HEK293 (cell line): ENCODE data around the gene KRTCAP2.

ENCODE experiments used
- CTCF ChIA-PET: fragments of 350-600 bp; formaldehyde crosslinking; extraction: SDS; loops from one replicate; lab custom pipeline; 2021; ENCODE audit warnings: antibody characterized with exemption; lab: Yijun Ruan, JAX
- POLR2A ChIA-PET: fragments of 300-600 bp; formaldehyde crosslinking; extraction: SDS; loops from one replicate; lab custom pipeline; 2020; ENCODE audit warnings: antibody characterized with exemption, inconsistent platforms; lab: Yijun Ruan, JAX
- H3K27ac ChIP-seq: fragments of 200-500 bp; sonication (Bioruptor generic); 2 replicates; pipeline ENCODE4 v1.5.1; 2014; ENCODE audit warnings: low read depth, low read length, control low read depth, inconsistent platforms; ENCODE audit errors: extremely low read depth
- H3K36me3 ChIP-seq, 2 experiments: fragments of 200-500 bp in 1 of 2; sonication (Bioruptor generic) in 1 of 2; 1 replicate in 1 of 2; 2 replicates in 1 of 2; pipeline ENCODE4 v1.5.1; 2014 to 2017; ENCODE audit warnings: inconsistent platforms in 2 of 2, low read length in 2 of 2; ENCODE audit not compliant: control insufficient read depth in 2 of 2, insufficient read depth in 1 of 2
- H3K4me1 ChIP-seq: fragments of 200-500 bp; sonication (Bioruptor generic); 2 replicates; pipeline ENCODE4 v1.5.1; 2014; ENCODE audit warnings: mild to moderate bottlenecking, low read length, inconsistent platforms; ENCODE audit not compliant: control insufficient read depth, insufficient read depth
- H3K4me3 ChIP-seq: 2 replicates; pipeline ENCODE4 v1.5.1; 2011; ENCODE audit warnings: low read depth, mild to moderate bottlenecking, control low read depth, low read length, moderate library complexity
- H3K9me3 ChIP-seq: fragments of 200-500 bp; sonication (Bioruptor generic); 2 replicates; pipeline ENCODE4 v1.5.1; 2014; ENCODE audit warnings: low read depth, low read length, inconsistent platforms; ENCODE audit not compliant: control insufficient read depth, insufficient read depth
- FEZF1 ChIP-seq: fragments of 450-650 bp; formaldehyde crosslinking; IDR thresholded peaks from 2 replicates; pipeline ENCODE4 v1.5.1; 2016; ENCODE audit warnings: missing biosample characterization, missing genetic modification characterization
- GFI1B ChIP-seq: fragments of 450-650 bp; formaldehyde crosslinking; IDR thresholded peaks from 2 replicates; pipeline ENCODE4 v1.5.1; 2016; ENCODE audit warnings: missing biosample characterization, missing genetic modification characterization
- GLIS1 ChIP-seq: fragments of 450-650 bp; formaldehyde crosslinking; IDR thresholded peaks from 2 replicates; pipeline ENCODE4 v1.5.1; 2016; ENCODE audit warnings: missing biosample characterization, missing genetic modification characterization
- KLF16 ChIP-seq: fragments of 450-650 bp; formaldehyde crosslinking; IDR thresholded peaks from 2 replicates; pipeline ENCODE4 v1.5.1; 2017; ENCODE audit warnings: missing biosample characterization, missing genetic modification characterization
- RBAK ChIP-seq: fragments of 450-650 bp; formaldehyde crosslinking; IDR thresholded peaks from 2 replicates; pipeline ENCODE4 v1.5.1; 2016; ENCODE audit warnings: missing biosample characterization, missing genetic modification characterization
- SCRT1 ChIP-seq: fragments of 450-650 bp; formaldehyde crosslinking; IDR thresholded peaks from 2 replicates; pipeline ENCODE4 v1.5.1; 2016; ENCODE audit warnings: missing biosample characterization, missing genetic modification characterization, borderline replicate concordance
- SP2 ChIP-seq: fragments of 450-650 bp; formaldehyde crosslinking; IDR thresholded peaks from 2 replicates; pipeline ENCODE4 v1.5.1; 2016; ENCODE audit warnings: missing biosample characterization, missing genetic modification characterization
- SP7 ChIP-seq: fragments of 450-650 bp; formaldehyde crosslinking; IDR thresholded peaks from 2 replicates; pipeline ENCODE4 v1.5.1; 2016; ENCODE audit warnings: missing biosample characterization, missing genetic modification characterization
- ZBTB1 ChIP-seq: fragments of 450-650 bp; formaldehyde crosslinking; IDR thresholded peaks from 2 replicates; pipeline ENCODE4 v1.5.1; 2016; ENCODE audit warnings: missing biosample characterization, missing genetic modification characterization
- ZBTB21 ChIP-seq: fragments of 450-650 bp; formaldehyde crosslinking; IDR thresholded peaks from 2 replicates; pipeline ENCODE4 v1.5.1; 2017; ENCODE audit warnings: missing biosample characterization, missing genetic modification characterization
- ZBTB48 ChIP-seq: fragments of 450-650 bp; formaldehyde crosslinking; IDR thresholded peaks from 2 replicates; pipeline ENCODE4 v1.5.1; 2016; ENCODE audit warnings: missing biosample characterization, missing genetic modification characterization
- ZNF112 ChIP-seq: fragments of 450-650 bp; formaldehyde crosslinking; IDR thresholded peaks from 2 replicates; pipeline ENCODE4 v1.5.0; 2017; ENCODE audit warnings: missing biosample characterization, missing genetic modification characterization
- ZNF140 ChIP-seq: fragments of 450-650 bp; formaldehyde crosslinking; IDR thresholded peaks from 2 replicates; pipeline ENCODE4 v1.5.1; 2016; ENCODE audit warnings: missing biosample characterization, missing genetic modification characterization
- ZNF157 ChIP-seq: fragments of 450-650 bp; formaldehyde crosslinking; IDR thresholded peaks from 2 replicates; pipeline ENCODE4 v1.5.1; 2016; ENCODE audit warnings: missing biosample characterization, missing genetic modification characterization
- ZNF16 ChIP-seq: fragments of 450-650 bp; formaldehyde crosslinking; IDR thresholded peaks from 2 replicates; pipeline ENCODE4 v1.5.1; 2016; ENCODE audit warnings: low read depth, missing biosample characterization, missing genetic modification characterization
- ZNF18 ChIP-seq: fragments of 450-650 bp; formaldehyde crosslinking; IDR thresholded peaks from 2 replicates; pipeline ENCODE4 v1.5.1; 2016; ENCODE audit warnings: missing biosample characterization, missing genetic modification characterization
- ZNF19 ChIP-seq: fragments of 450-650 bp; formaldehyde crosslinking; IDR thresholded peaks from 2 replicates; pipeline ENCODE4; 2016; ENCODE audit warnings: missing biosample characterization, missing genetic modification characterization, low read depth
- ZNF274 ChIP-seq, 2 experiments: fragments of 200-500 bp in 1 of 2; fragments of 450-650 bp in 1 of 2; sonication (Bioruptor generic) in 1 of 2; formaldehyde crosslinking in 1 of 2; IDR thresholded peaks; 2 replicates each; pipeline versions ENCODE4 v1.5.1 to v1.6.1; 2014 to 2016; ENCODE audit warnings: borderline replicate concordance in 1 of 2, inconsistent platforms in 1 of 2, low read length in 1 of 2, missing biosample characterization in 1 of 2, missing genetic modification characterization in 1 of 2
- ZNF302 ChIP-seq: fragments of 450-650 bp; formaldehyde crosslinking; IDR thresholded peaks from 2 replicates; pipeline ENCODE4 v1.5.1; 2016; ENCODE audit warnings: missing biosample characterization, missing genetic modification characterization, low read depth
- ZNF350 ChIP-seq: fragments of 450-650 bp; formaldehyde crosslinking; IDR thresholded peaks from 2 replicates; pipeline ENCODE4 v1.5.0; 2017; ENCODE audit warnings: missing biosample characterization, mild to moderate bottlenecking, missing genetic modification characterization
- ZNF394 ChIP-seq: fragments of 450-650 bp; formaldehyde crosslinking; IDR thresholded peaks from 2 replicates; pipeline ENCODE4 v1.5.1; 2016; ENCODE audit warnings: missing biosample characterization, missing genetic modification characterization, mild to moderate bottlenecking, moderate library complexity, borderline replicate concordance
- ZNF433 ChIP-seq: fragments of 450-650 bp; formaldehyde crosslinking; IDR thresholded peaks from 2 replicates; pipeline ENCODE4 v1.5.1; 2016; ENCODE audit warnings: missing biosample characterization, missing genetic modification characterization, low read depth
- ZNF48 ChIP-seq: fragments of 450-650 bp; formaldehyde crosslinking; IDR thresholded peaks from 2 replicates; pipeline ENCODE4 v1.5.1; 2016; ENCODE audit warnings: missing biosample characterization, missing genetic modification characterization
- ZNF510 ChIP-seq: fragments of 450-650 bp; formaldehyde crosslinking; IDR thresholded peaks from 2 replicates; pipeline ENCODE4 v1.5.1; 2018; ENCODE audit warnings: mild to moderate bottlenecking, missing genetic modification characterization, missing biosample characterization; ENCODE audit not compliant: insufficient replicate concordance
- ZNF530 ChIP-seq: fragments of 450-650 bp; formaldehyde crosslinking; IDR thresholded peaks from 2 replicates; pipeline ENCODE4 v1.5.1; 2016; ENCODE audit warnings: low read depth, missing biosample characterization, missing genetic modification characterization
- ZNF548 ChIP-seq: fragments of 450-650 bp; formaldehyde crosslinking; IDR thresholded peaks from 2 replicates; pipeline ENCODE4 v1.5.1; 2016; ENCODE audit warnings: missing biosample characterization, missing genetic modification characterization
- ZNF560 ChIP-seq: fragments of 450-650 bp; formaldehyde crosslinking; IDR thresholded peaks from 2 replicates; pipeline ENCODE4 v1.5.1; 2017; ENCODE audit warnings: missing biosample characterization, missing genetic modification characterization, borderline replicate concordance
- ZNF561 ChIP-seq: fragments of 450-650 bp; IDR thresholded peaks from 2 replicates; pipeline ENCODE4 v1.5.1; 2018; ENCODE audit warnings: missing biosample characterization, missing genetic modification characterization, borderline replicate concordance
- ZNF610 ChIP-seq: fragments of 450-650 bp; formaldehyde crosslinking; IDR thresholded peaks from 2 replicates; pipeline ENCODE4 v1.5.1; 2016; ENCODE audit warnings: missing biosample characterization, missing genetic modification characterization, borderline replicate concordance
- ZNF624 ChIP-seq: fragments of 450-650 bp; formaldehyde crosslinking; IDR thresholded peaks from 2 replicates; pipeline ENCODE4 v1.5.1; 2017; ENCODE audit warnings: missing biosample characterization, missing genetic modification characterization
- ZNF654 ChIP-seq: fragments of 450-650 bp; formaldehyde crosslinking; IDR thresholded peaks from 2 replicates; pipeline ENCODE4 v1.5.1; 2016; ENCODE audit warnings: low read depth, missing biosample characterization, missing genetic modification characterization
- ZNF692 ChIP-seq: fragments of 450-650 bp; formaldehyde crosslinking; IDR thresholded peaks from 2 replicates; pipeline ENCODE4 v1.5.1; 2016; ENCODE audit warnings: missing biosample characterization, missing genetic modification characterization
- ZNF707 ChIP-seq: fragments of 450-650 bp; formaldehyde crosslinking; IDR thresholded peaks from 2 replicates; pipeline ENCODE4 v1.5.1; 2016; ENCODE audit warnings: missing biosample characterization, missing genetic modification characterization
- ZNF747 ChIP-seq: fragments of 450-650 bp; formaldehyde crosslinking; IDR thresholded peaks from 2 replicates; pipeline ENCODE4 v1.5.1; 2016; ENCODE audit warnings: missing biosample characterization, missing genetic modification characterization
- ZNF768 ChIP-seq: fragments of 450-650 bp; formaldehyde crosslinking; IDR thresholded peaks from 2 replicates; pipeline ENCODE4 v1.5.1; 2018; ENCODE audit warnings: missing biosample characterization, mild to moderate bottlenecking, missing genetic modification characterization
- ZNF837 ChIP-seq: fragments of 450-650 bp; formaldehyde crosslinking; IDR thresholded peaks from 2 replicates; pipeline ENCODE4 v1.5.1; 2016; ENCODE audit warnings: missing biosample characterization, missing genetic modification characterization
- ZNF843 ChIP-seq: fragments of 450-650 bp; formaldehyde crosslinking; IDR thresholded peaks from 2 replicates; pipeline ENCODE4 v1.5.1; 2016; ENCODE audit warnings: missing biosample characterization, missing genetic modification characterization

Gene KRTCAP2

GRCh38 chr1:155208541-155209311 is 35.6 kb upstream of the KRTCAP2 start, which contains the start of gene MTX1:
Gene MTX1 (plus strand): TSS chr1:155208695. CDS start chr1:155208805, 110 bp downstream.
- ChIA-PET POLR2A (interaction anchor here (0.5 to 1.8 kb wide), 8 partner anchors 8 to 589 kb away, joined by 3 to 7 read pairs (median 4); partner anchors contain the start of genes FDPS and KRTCAP2), CTCF (interaction anchor here (0.6 to 3.6 kb wide), 8 partner anchors 15 to 115 kb away, joined by 3 to 28 read pairs (median 14); partner anchors contain the start of genes KRTCAP2 and TRIM46)
- Histone ChIP-seq H3K27ac (peak within 1 kb of the TSS; percentile 86; the same call in 1 of the 2 replicates), H3K4me1 (peaks cover 4% of the 10 kb centered on the region), H3K9me3 (no peaks in the 10 kb centered on the region), H3K36me3 (peaks cover 0 to 23% of the 10 kb centered on the region in 2 experiments; a peak in 1 of 3 replicates), H3K4me3 (peak within 1 kb of the TSS; percentile 98)
- TF ChIP-seq ZNF302 (tag by site-specific recombination): no peak
- no peak for TF ChIP-seq ZNF837 (tag by site-specific recombination)
- no peak for TF ChIP-seq ZNF560 (tag by site-specific recombination)
- no peak for TF ChIP-seq SCRT1 (tag by site-specific recombination)
- no peak for TF ChIP-seq FEZF1
- no peak for TF ChIP-seq ZNF19
- no peak for TF ChIP-seq ZNF157
- TF ChIP-seq ZNF433 (tag by site-specific recombination): no peak
- TF ChIP-seq ZNF692 (tag by site-specific recombination): peak; percentile 75; the same call in 1 of the 2 replicates
- no peak for TF ChIP-seq ZBTB1 (tag by site-specific recombination)
- TF ChIP-seq ZNF394 (tag by site-specific recombination): no peak; the same call in 1 of the 2 replicates
- no peak for TF ChIP-seq ZNF112 (tag by site-specific recombination)
- TF ChIP-seq ZNF610 (tag by site-specific recombination): no peak
- TF ChIP-seq RBAK (tag by site-specific recombination): no peak
- TF ChIP-seq ZNF768 (tag by site-specific recombination): no peak
- TF ChIP-seq ZNF48 (tag by site-specific recombination): no peak
- no peak for TF ChIP-seq ZNF140
- TF ChIP-seq SP2 (tag by site-specific recombination): peak; percentile 85
- TF ChIP-seq ZBTB21 (tag by site-specific recombination): no peak
- TF ChIP-seq ZNF274 (IDR thresholded peaks at IDR 0.05; ENCODE audit: low read length): no peak
- no peak for TF ChIP-seq ZNF274 (tag by site-specific recombination; IDR thresholded peaks at IDR 0.05; ENCODE audit: borderline replicate concordance)
- no peak for TF ChIP-seq ZNF510 (tag by site-specific recombination)
- peak; percentile 94 for TF ChIP-seq ZBTB48 (tag by site-specific recombination)
- TF ChIP-seq ZNF624 (tag by site-specific recombination): no peak
- 0 out of 2 replicates have a peak, but pooled peaks have one; percentile 25 for TF ChIP-seq ZNF843 (tag by site-specific recombination)
- 0 out of 2 replicates have a peak, but pooled peaks have one; percentile 20 for TF ChIP-seq GFI1B
- no peak; the same call in 1 of the 2 replicates for TF ChIP-seq ZNF18 (tag by site-specific recombination)
- peak; percentile 77 for TF ChIP-seq KLF16 (tag by site-specific recombination)
- no peak for TF ChIP-seq ZNF16 (tag by site-specific recombination)
- TF ChIP-seq ZNF747 (tag by site-specific recombination): no peak
- no peak for TF ChIP-seq ZNF530
- peak; percentile 96 for TF ChIP-seq GLIS1
- peak; percentile 70; the same call in 1 of the 2 replicates for TF ChIP-seq SP7 (tag by site-specific recombination)
- TF ChIP-seq ZNF707 (tag by site-specific recombination): no peak; the same call in 1 of the 2 replicates
- TF ChIP-seq ZNF654 (tag by site-specific recombination): no peak
- no peak for TF ChIP-seq ZNF548
- TF ChIP-seq ZNF561 (tag by site-specific recombination): 0 out of 2 replicates have a peak, but pooled peaks have one; percentile 50
- no peak for TF ChIP-seq ZNF350 (tag by site-specific recombination)
